NCI-H146 (cell line): Measurements from ENCODE around the gene PLA2G4A.

Experiments
- DNase-seq: peaks from one replicate; lab custom pipeline; 2025; lab: John Stamatoyannopoulos, UW

The PLA2G4A gene

DNA sequence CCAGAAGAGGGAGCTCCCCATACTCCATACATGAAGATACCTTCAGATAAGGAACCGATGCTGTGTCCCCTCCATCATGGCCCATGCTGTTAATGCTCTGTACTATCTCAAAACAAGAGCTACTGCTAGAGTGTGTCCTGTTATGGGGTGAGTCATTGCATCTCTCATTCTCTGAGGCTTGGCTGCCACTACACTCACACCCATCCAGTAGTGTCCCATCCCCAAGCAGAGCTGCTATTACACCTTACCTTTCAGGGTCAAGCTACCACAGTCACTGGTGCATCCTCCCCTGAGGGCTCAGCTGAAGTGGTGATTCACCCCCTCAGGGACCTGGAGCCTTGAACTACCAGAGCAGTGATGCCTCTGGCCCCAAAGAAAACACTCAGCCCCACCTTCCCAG, 198.5 kb downstream of the PLA2G4A start:
- DNase-seq: no peak

DNA sequence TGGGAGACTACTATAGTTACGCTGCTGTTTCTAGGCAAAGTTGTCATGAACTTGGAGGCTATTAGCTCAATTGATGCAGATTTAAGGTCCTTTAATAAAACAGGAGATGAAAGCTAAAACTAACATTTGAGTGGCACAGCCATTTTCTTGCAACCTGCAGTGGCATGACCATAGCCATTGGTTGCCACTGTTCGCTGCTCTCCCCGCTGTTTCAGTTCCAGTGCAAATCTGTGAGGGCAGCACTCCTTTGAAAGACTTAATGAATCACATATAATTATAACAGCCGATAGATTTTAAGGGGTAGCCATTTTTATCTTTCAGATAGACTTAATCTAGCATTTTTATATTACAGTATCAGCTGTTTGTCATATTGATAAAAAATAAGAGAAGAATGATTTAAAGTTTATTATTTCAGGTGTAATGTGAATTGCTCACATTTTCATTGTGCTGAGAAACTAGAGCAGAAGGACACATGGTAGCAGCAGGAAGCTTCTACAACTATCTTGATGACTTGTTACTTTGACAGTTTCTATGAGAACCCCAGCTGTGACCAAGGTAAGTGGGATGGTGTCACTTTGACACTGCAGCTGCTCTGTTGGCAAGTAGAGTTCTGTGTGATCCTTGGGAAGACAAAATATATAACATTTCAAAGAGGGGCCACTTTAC, 203.7 kb downstream of the PLA2G4A start:
- no peak for DNase-seq

DNA sequence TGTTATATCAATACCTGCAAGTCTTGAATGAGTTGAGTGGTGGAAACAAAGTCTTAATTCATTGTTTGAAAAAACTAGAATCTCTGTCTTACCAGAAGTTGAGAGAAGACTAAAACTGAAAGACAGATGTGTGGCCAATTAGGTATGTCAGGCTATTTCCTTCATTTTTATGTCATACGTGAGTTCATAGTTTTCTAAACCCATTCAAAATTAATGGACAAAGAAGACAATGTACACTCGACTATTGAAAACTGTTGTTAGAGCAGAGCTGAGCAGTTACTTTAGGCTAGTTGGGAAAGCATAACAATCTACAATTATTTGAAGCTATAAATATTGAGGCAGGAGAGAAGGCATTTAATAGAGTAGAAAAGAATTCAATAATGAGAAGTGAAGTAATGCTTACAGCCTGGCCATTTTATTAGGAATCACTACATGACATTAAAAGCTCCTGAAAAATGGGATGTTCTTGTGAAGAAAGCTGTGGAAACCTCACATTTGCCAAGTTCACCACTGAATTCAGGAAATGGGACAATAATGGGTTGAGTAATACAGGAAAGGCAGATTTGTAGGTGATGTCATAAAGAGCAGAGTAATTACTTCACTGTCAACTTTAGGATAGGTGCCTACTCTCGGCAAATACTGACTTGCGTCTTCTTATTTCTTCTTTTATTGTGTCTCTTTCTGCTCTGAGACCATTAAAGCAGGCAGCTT, 204.4 kb downstream of the PLA2G4A start:
- no peak for DNase-seq

DNA sequence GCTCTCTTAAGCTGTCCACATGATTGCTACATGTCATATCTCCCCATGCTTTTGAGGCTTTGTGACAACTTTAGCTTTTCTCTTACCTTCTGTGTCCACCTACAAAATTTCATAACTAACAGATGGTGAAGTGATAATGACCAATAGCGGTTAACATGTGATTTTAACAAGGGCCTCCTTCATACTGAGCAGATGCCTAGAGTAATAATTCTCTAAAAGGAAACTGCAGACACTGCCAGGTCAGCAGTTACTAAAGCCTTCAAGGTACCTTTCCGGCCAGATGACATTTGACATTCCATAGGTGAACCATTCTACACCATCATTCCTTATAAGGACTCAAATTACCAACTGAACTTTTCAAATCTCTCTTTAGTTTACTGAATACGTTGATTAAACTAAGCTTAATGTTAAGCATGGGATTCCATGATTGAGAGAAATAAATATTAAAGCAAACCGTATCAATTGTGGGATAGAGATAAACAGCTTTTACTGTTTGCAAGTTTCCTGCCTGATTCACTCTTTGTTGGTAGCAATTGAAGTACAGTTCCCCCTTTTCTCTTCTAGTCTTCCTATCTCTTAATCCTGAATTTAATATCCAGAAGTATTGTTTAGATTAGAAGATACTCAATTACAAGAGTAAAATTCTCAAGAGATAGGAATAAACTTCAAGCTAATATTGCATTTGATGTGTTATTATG, 205.1 kb downstream of the PLA2G4A start:
- no peak for DNase-seq

DNA sequence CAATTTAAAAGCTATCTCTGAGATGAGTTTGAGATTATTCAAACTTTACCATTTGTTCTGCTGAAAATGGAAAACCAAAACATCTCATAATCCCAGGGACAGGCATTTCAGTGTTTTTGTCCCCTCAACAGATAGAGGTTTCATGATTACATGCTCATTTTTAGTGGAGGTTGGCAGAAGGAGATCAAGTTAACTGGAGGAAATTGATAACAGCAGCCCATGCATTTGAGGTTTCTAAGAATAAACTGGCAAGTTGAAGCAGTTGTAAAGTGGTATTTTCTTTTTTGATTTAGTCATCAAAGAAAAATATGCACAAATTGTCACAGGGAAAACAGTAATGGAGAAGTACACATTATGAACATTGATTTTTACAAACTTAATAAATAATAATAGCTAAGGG, 205.8 kb downstream of the PLA2G4A start:
- no peak for DNase-seq

DNA sequence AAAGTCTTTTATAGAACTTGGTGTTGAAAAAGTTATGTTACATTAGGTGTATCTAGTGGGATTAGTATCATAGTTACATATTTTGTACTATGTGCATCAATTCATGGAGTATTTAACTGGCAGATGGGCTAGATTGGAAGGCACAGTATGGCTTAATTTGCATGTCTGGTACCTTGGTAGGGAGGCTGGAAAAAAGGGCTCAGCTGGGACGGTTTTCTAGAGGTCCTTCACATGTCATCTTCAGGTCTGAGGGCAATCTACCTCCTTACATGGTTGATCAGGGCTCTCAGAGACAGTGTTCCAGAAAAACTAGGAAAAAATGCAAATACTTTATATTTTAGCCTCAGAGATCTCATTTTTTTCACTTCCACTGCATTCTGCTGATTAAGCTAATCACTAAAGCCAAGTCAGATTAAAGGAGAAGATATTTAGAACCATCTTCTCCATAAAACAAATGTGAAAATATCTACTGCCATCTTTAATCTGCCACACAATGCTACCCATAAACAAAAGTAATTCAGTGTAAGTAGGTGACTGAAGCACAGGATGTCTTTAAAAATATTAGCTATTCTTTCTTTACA, 209.3 kb downstream of the PLA2G4A start:
- no peak for DNase-seq
